Activated naive CD4-positive, alpha-beta T cell treated with anti-CD3 and anti-CD28 coated beads, Interleukin-2, amount 10 ng/mL, durations not matched to agents 7 days and 5 days (primary cell): ENCODE measurements around the gene RAPGEF3.

Source experiments
- CTCF ChIA-PET: fragments of 350-600 bp; sonication (Branson Sonifier 250); formaldehyde crosslinking; loops from one replicate; lab custom pipeline; 2021; ENCODE audit warnings: antibody characterized with exemption; lab: Charles Lee
- DNase-seq: peaks from one replicate; pipeline ENCODE4 v3.0.0-alpha.2; 2020
- H3K27ac Mint-ChIP-seq: one replicate; pipeline ENCODE4 v1.8.0; 2021; ENCODE audit warnings: mild to moderate bottlenecking, moderate library complexity, mixed read lengths
- H3K27me3 Mint-ChIP-seq: one replicate; pipeline ENCODE4 v1.8.0; 2021; ENCODE audit warnings: mild to moderate bottlenecking, mixed read lengths
- H3K36me3 Mint-ChIP-seq: one replicate; pipeline ENCODE4 v1.8.0; 2021; ENCODE audit warnings: mixed read lengths
- H3K4me1 Mint-ChIP-seq: one replicate; pipeline ENCODE4 v1.8.0; 2021; ENCODE audit warnings: mixed read lengths
- H3K4me3 Mint-ChIP-seq: one replicate; pipeline ENCODE4 v1.8.0; 2021; ENCODE audit warnings: mild to moderate bottlenecking, moderate library complexity, mixed read lengths
- H3K9me3 Mint-ChIP-seq: one replicate; pipeline ENCODE4 v1.8.0; 2021; ENCODE audit warnings: mixed read lengths

RAPGEF3 gene

GRCh38 chr12:47777151-47777550, 18.5 kb upstream of the RAPGEF3 start:
- DNase-seq, result no peak
- peaks cover 65% of the 10 kb centered on the region for H3K4me1 Mint-ChIP-seq
- CTCF ChIA-PET, result interaction anchor here (0.6 to 19.0 kb wide), 12 partner anchors 9 to 190 kb away, joined by 3 to 597 read pairs (median 4); no protein-coding TSS in a partner anchor
- no peak overlapping the region for H3K4me3 Mint-ChIP-seq
- peaks cover 5% of the 10 kb centered on the region for H3K27me3 Mint-ChIP-seq
- H3K36me3 Mint-ChIP-seq, result peaks cover 15% of the 10 kb centered on the region
- H3K27ac Mint-ChIP-seq, result no peak overlapping the region
- H3K9me3 Mint-ChIP-seq, result no peaks in the 10 kb centered on the region

GRCh38 chr12:47776471-47777143, 17.9 kb upstream of the RAPGEF3 start:
- H3K27ac Mint-ChIP-seq, result peak overlapping the region; percentile 3
- H3K36me3 Mint-ChIP-seq, result peaks cover 12% of the 10 kb centered on the region
- no peak overlapping the region for H3K4me3 Mint-ChIP-seq
- peaks cover 62% of the 10 kb centered on the region for H3K4me1 Mint-ChIP-seq
- no peak for DNase-seq
- no peaks in the 10 kb centered on the region for H3K9me3 Mint-ChIP-seq
- CTCF ChIA-PET, result interaction anchor here (1.0 to 19.0 kb wide), 13 partner anchors 8 to 174 kb away, joined by 3 to 597 read pairs (median 4); partner anchors contain the start of gene RAPGEF3
- H3K27me3 Mint-ChIP-seq, result peaks cover 5% of the 10 kb centered on the region

- peak overlapping the region; percentile 38 for H3K4me3 Mint-ChIP-seq
- H3K27ac Mint-ChIP-seq, result peak overlapping the region; percentile 26
- peaks cover 56% of the 10 kb centered on the region for H3K4me1 Mint-ChIP-seq
- peaks cover 5% of the 10 kb centered on the region for H3K27me3 Mint-ChIP-seq
- DNase-seq, result no peak
- no peaks in the 10 kb centered on the region for H3K9me3 Mint-ChIP-seq
- CTCF ChIA-PET, result interaction anchor here (1.5 to 19.0 kb wide), 6 partner anchors 7 to 64 kb away, joined by 3 to 597 read pairs (median 42); partner anchors contain the start of gene RAPGEF3
- peaks cover 6% of the 10 kb centered on the region for H3K36me3 Mint-ChIP-seq
Observed at GRCh38 chr12:47775100-47775911, 16.6 kb upstream of the RAPGEF3 start.

GRCh38 chr12:47774663-47775062, 16.0 kb upstream of the RAPGEF3 start:
- no peaks in the 10 kb centered on the region for H3K9me3 Mint-ChIP-seq
- H3K27ac Mint-ChIP-seq, result no peak overlapping the region
- peaks cover 56% of the 10 kb centered on the region for H3K4me1 Mint-ChIP-seq
- H3K27me3 Mint-ChIP-seq, result peaks cover 5% of the 10 kb centered on the region
- DNase-seq, result no peak
- H3K4me3 Mint-ChIP-seq, result peak overlapping the region; percentile 91
- peaks cover 6% of the 10 kb centered on the region for H3K36me3 Mint-ChIP-seq
- CTCF ChIA-PET, result interaction anchor here (2.3 to 19.0 kb wide), 4 partner anchors 6 to 64 kb away, joined by 5 to 597 read pairs (median 98); partner anchors contain the start of gene RAPGEF3

- Mint-ChIP-seq H3K27ac (peak overlapping the region; percentile 88), H3K4me3 (peak overlapping the region; percentile 91), H3K9me3 (no peaks in the 10 kb centered on the region), H3K36me3 (peaks cover 2% of the 10 kb centered on the region), H3K4me1 (peaks cover 50% of the 10 kb centered on the region), H3K27me3 (peaks cover 5% of the 10 kb centered on the region)
- CTCF ChIA-PET, result interaction anchor here (1.8 to 19.0 kb wide), 3 partner anchors 11 to 63 kb away, joined by 8 to 597 read pairs (median 155); no protein-coding TSS in a partner anchor
- no peak for DNase-seq
Observed at GRCh38 chr12:47773858-47774580, 15.3 kb upstream of the RAPGEF3 start.

GRCh38 chr12:47773062-47773857, 14.6 kb upstream of the RAPGEF3 start, which contains the start of gene SLC48A1:
TSS of gene SLC48A1 (plus strand) at chr12:47773238. CDS start at chr12:47773305, 67 bp downstream.
- Mint-ChIP-seq H3K9me3 (no peaks in the 10 kb centered on the region), H3K36me3 (no peaks in the 10 kb centered on the region), H3K4me3 (peak within 1 kb of the TSS; percentile 91), H3K4me1 (peaks cover 46% of the 10 kb centered on the region), H3K27me3 (peaks cover 5% of the 10 kb centered on the region), H3K27ac (peak within 1 kb of the TSS; percentile 88)
- peak; percentile 78 for DNase-seq
- CTCF ChIA-PET, result interaction anchor here (1.0 to 19.0 kb wide), 7 partner anchors 9 to 64 kb away, joined by 3 to 597 read pairs (median 8); no protein-coding TSS in a partner anchor

GRCh38 chr12:47772738-47773061, 14.0 kb upstream of the RAPGEF3 start:
- H3K27ac Mint-ChIP-seq, result peak overlapping the region; percentile 6
- peak overlapping the region; percentile 77 for H3K4me3 Mint-ChIP-seq
- CTCF ChIA-PET, result interaction anchor here (1.0 to 19.0 kb wide), 7 partner anchors 9 to 64 kb away, joined by 3 to 597 read pairs (median 8); no protein-coding TSS in a partner anchor

GRCh38 chr12:47772094-47772660, 13.5 kb upstream of the RAPGEF3 start:
- Mint-ChIP-seq H3K4me1 (peaks cover 41% of the 10 kb centered on the region), H3K27ac (peak overlapping the region; percentile 6), H3K36me3 (no peaks in the 10 kb centered on the region), H3K4me3 (peak overlapping the region; percentile 77), H3K27me3 (peaks cover 8% of the 10 kb centered on the region), H3K9me3 (no peaks in the 10 kb centered on the region)
- DNase-seq, result no peak
- CTCF ChIA-PET, result interaction anchor here (0.8 to 19.0 kb wide), 9 partner anchors 9 to 65 kb away, joined by 3 to 597 read pairs (median 5); no protein-coding TSS in a partner anchor

More at GRCh38 chr12:47772738-47773061, 14.0 kb upstream of the RAPGEF3 start:
- no peaks in the 10 kb centered on the region for H3K9me3 Mint-ChIP-seq
- DNase-seq, result no peak
- H3K4me1 Mint-ChIP-seq, result peaks cover 41% of the 10 kb centered on the region
- H3K27me3 Mint-ChIP-seq, result peaks cover 5% of the 10 kb centered on the region
- no peaks in the 10 kb centered on the region for H3K36me3 Mint-ChIP-seq

- Mint-ChIP-seq H3K4me3 (peak overlapping the region; percentile 17), H3K9me3 (no peaks in the 10 kb centered on the region), H3K27me3 (peaks cover 17% of the 10 kb centered on the region), H3K36me3 (no peaks in the 10 kb centered on the region), H3K4me1 (peaks cover 40% of the 10 kb centered on the region), H3K27ac (no peak overlapping the region)
- DNase-seq, result no peak
- CTCF ChIA-PET, result interaction anchor here (0.9 to 19.0 kb wide), 4 partner anchors 9 to 66 kb away, joined by 3 to 597 read pairs (median 132); no protein-coding TSS in a partner anchor
Observed at GRCh38 chr12:47771304-47771703, 12.6 kb upstream of the RAPGEF3 start.

GRCh38 chr12:47770086-47770726, 11.5 kb upstream of the RAPGEF3 start:
- CTCF ChIA-PET, result interaction anchor here (0.9 to 19.0 kb wide), 6 partner anchors 8 to 67 kb away, joined by 3 to 597 read pairs (median 93); partner anchors contain the start of gene RAPGEF3
- Mint-ChIP-seq H3K9me3 (no peaks in the 10 kb centered on the region), H3K36me3 (no peaks in the 10 kb centered on the region), H3K27ac (no peak overlapping the region), H3K4me3 (no peak overlapping the region), H3K4me1 (peaks cover 35% of the 10 kb centered on the region), H3K27me3 (peaks cover 28% of the 10 kb centered on the region)
- no peak for DNase-seq

GRCh38 chr12:47769234-47770085, 10.8 kb upstream of the RAPGEF3 start:
- peaks cover 33% of the 10 kb centered on the region for H3K27me3 Mint-ChIP-seq
- H3K4me1 Mint-ChIP-seq, result peaks cover 28% of the 10 kb centered on the region
- CTCF ChIA-PET, result interaction anchor here (0.9 to 19.0 kb wide), 7 partner anchors 7 to 68 kb away, joined by 3 to 597 read pairs (median 78); partner anchors contain the start of gene RAPGEF3
- no peak overlapping the region for H3K27ac Mint-ChIP-seq
- DNase-seq, result no peak
- H3K9me3 Mint-ChIP-seq, result no peaks in the 10 kb centered on the region
- H3K36me3 Mint-ChIP-seq, result no peaks in the 10 kb centered on the region
- no peak overlapping the region for H3K4me3 Mint-ChIP-seq
